HL-60/S4 treated with phorbol 12-myristate 13-acetate at 8.2 ng/mL for 4 days and 3 days (cell line): ENCODE data around the gene CYTH4.
"Not testable (repeated sequence)": the region's sequence is repeated elsewhere in the genome, so short reads cannot be mapped to it uniquely, and the experiment has no call there.

Experiments
- in situ Hi-C: fragments of 300-500 bp; cut with MboI; formaldehyde crosslinking; loops from 2 replicates; pipeline ENCODE4 v1.15.0; 2022; ENCODE audit warnings: low sequenced_read_pairs

The CYTH4 gene, protein sequence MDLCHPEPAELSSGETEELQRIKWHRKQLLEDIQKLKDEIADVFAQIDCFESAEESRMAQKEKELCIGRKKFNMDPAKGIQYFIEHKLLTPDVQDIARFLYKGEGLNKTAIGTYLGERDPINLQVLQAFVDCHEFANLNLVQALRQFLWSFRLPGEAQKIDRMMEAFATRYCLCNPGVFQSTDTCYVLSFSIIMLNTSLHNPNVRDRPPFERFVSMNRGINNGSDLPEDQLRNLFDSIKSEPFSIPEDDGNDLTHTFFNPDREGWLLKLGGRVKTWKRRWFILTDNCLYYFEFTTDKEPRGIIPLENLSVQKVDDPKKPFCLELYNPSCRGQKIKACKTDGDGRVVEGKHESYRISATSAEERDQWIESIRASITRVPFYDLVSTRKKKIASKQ

GRCh38 chr22:37282385-37282677, at the start of gene CYTH4:
TSS of gene CYTH4 (plus strand) at chr22:37282508. CDS start at chr22:37282570, 62 bp downstream.
- in situ Hi-C loops, result no loop called here

DNA sequence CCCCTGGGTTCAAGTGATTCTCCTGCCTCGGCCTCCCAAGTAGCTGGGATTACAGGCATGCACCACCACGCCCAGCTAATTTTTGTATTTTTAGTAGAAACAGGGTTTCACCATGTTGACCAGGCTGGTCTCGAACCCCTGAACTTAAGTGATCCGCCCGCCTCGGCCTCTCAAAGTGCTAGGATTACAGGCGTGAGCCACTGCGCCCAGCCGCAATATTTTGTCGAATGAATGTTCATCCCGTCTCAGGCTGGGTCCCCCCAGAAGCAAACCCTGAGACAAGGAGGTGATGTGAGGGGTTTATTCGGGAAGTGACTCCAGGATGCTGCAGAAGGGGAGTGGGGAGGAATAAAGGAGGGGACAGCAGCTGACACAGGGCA, 48.9 kb upstream of the CYTH4 start:
- in situ Hi-C loops, result not testable (repeated sequence)

DNA sequence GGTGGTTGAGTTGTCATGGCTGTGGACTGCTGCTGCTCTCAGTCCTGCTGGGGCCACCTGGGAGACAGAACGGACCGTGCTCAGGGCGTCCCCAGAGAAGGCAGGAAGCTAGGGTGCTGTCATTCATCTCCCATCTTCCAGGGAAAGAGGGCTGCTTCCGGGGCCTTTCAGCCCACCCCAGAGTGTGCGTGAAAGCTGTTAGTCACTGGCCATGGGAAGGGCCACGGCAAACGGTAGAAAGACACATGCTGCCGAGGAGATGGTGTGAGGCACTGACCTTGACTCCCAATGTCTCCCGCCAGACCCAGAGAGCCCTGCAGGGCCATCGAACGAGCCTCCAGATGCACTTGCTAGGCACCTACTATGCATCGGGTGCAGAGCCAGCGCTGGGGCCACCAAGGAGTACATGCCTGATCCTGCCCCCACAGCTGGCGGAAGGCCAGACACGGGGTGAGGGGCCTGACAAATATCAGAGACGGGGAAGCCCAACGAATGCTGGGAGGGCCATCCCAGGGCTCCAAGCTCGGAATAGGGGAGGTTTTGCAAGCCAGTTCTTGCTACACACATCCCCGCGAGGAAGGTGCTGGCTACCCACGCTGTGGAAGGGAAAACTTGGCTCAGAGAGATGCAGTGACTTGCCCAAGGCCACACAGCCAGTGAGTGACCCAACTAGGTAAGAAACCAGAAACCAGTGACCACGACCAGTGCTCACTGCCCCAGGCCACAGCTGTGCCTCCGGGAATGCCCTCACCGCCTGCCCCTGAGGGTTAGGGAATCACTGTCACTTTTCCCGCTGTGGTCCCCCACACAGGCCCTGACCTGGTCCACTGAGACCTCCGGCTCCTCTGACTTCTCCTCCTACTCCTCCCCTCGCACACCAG, 48.3 kb upstream of the CYTH4 start:
- in situ Hi-C loops, result no loop called here

GRCh38 chr22:37234736-37235711, 47.3 kb upstream of the CYTH4 start:
- in situ Hi-C loops, result no loop called here

DNA sequence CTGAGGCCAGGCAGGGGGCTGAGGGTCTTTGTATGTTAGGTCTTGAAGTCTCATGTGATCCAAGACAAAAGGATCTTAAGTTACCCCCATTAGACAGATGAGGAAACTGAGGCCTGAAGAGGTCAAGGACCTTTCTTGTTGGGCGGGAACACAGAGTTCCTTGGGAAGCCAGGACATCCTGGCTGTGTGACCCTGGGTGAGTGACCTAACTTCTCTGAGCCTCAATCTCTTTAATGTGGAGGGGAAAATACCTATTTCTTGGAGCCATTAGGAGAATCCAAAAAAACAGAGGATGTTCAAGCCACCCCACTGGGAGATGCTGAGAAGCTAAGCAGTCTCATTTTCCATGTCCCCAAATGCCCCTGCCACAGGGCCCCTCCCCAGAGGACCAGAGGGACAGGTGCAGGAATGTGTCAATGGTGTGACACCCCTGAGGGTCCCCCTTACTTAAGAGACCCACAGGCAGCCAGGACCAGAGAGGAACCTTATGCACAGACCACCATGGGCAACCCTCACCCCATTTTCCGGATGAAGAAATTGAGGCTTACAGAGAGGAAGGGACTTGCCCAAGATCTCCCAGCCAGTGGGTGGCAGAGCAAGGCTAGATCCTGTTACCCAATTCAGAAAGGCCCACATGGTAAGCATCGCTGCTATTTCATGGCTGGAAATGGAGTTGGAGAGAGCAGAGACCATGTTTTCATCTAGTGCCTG, 46.3 kb upstream of the CYTH4 start:
- in situ Hi-C loops, result no loop called here

DNA sequence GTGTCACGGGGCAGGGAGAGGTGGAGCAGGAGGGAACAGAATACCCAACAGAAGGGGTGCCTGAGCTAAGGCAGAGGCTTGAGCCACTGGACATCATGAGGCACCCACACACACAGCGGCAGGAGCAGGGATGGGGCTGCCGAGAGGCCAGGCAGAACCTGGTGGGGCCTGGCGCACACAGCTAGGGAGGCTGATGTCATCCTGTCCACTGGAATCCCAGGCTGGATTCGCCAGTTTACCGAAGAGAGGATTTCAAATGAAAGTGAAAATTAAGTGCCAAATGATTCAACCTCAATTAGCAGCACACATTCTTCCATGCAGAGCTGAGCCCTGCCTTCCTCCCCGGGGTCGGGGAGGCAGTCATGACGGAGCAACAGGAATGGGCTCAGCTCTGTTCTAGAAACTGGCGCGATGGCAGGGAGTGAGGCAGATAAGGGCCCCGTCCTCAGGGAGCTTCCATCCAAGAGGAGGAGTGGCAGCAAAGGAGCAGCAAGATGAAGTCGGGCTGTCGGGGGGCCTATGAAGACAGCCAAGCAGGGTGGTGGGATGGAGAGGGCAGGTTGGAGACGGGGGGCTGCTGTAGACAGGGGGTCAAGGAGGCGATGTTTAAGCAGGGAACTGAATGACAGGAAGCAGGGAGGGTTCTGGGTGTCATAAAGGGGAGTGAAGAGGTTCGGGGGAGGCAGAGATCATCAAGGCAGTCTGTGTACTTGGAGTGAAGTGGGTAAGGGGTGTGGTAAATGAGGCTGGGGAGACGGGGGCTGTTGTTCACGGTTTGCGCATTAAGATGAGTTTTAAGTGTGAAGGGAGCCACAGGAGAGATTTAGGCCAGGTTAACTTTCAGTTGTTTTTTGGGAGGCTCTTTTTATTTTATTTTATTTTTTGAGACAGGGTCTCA, 44.7 kb upstream of the CYTH4 start:
- in situ Hi-C loops, result no loop called here

DNA sequence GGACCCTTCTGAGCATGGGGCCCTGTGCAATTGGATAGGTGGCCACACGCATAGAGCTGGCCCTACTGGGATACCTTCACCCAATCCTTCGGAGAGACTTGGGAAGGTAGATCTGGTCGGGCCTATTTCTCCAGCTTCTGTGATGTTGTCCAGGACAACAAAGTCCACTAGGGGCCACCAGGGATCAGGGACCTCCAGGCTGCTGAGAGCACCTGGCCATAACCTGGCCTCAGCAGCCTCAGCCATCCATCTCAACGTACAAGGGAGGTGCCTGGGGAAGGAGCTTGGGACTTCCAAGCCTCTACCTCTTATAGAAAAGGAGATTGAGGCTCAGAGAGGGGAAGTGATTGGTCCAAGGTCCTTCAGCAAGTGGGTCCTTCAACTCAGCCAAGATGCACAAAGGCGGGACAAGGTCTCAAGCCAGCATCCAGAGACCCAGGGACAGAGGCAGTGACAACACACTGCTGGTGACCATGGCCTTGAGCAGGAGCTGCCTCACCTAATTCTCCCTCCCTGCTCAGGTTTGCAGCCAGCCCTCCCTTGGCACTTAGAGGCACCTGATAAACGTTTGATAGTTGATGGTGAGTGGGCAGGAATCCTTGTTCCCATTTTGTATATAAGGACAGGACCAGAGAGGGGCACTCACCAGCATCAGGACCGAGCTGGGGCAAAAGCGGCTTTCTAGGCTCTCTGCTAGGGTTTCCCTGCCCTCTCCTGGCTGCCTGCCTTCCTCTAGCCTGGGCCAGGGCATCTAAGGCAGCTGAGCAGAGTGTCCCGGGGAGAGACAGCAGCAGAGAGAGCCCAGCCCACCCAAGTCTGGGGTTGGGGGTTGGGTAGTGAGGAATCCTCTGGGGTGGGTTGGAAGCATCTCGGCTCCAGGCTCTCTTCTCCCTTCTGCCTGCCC, 42.7 kb upstream of the CYTH4 start:
- in situ Hi-C loops, result no loop called here

- in situ Hi-C loops, result no loop called here
Measured at GRCh38 chr22:37240240-37240940, 41.9 kb upstream of the CYTH4 start.

DNA sequence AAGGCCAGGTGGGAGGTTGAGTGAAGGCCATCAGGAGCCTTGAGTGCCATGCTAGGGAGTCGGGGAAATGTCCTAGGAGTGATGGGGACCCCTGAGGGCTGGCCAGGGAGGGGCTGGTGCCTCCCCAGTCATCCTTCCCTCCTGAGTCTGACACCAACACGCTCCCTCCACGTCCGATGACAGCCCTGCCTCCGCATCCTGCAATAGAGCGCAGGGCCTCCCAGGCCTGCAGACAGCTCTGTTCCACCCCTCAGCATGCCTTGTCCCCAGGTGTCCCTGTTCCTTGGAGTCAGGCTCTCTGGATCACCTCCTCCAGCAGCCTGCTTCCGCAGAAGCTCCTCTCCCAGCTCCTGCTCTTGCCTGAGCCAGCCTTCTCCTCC, 41.4 kb upstream of the CYTH4 start:
- in situ Hi-C loops, result no loop called here

DNA sequence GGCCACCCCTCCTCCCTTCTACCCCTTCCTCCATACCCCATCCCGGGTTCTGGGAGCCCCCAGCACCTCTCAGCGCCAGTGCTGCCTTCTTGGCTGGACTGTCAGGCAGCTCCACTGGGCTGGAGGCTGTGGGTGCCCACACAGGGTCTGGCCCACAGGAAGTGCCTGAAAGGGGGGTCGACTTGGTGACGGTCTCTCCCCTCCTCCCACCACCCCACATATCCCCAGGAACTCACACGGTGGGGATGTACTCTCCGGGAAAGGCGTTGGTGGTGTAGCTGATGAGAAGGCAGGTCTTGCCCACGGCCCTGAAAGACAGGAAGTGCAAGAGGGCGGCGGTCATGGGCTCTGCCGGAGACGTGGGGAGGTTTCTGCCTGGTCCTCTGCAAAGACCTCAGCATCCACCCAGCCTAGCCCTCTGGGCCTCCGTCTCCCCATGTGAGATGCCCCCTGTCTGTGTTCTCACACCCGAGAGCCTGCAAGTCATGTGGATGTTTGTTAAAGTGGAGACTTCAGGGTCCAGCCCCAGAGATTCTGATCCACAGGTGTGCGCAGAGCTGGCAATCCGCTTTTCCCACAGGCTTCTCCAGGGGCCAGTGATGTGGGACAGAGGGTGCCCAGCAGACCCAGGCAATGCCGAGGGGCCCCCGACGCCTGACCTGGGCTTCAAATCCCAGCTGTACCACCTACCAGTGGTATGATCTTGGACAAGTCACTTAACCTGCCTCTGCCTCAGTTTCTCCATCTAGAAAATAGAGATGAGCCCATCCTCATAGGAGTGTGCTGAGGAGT, 40.8 kb upstream of the CYTH4 start:
- in situ Hi-C loops, result no loop called here

DNA sequence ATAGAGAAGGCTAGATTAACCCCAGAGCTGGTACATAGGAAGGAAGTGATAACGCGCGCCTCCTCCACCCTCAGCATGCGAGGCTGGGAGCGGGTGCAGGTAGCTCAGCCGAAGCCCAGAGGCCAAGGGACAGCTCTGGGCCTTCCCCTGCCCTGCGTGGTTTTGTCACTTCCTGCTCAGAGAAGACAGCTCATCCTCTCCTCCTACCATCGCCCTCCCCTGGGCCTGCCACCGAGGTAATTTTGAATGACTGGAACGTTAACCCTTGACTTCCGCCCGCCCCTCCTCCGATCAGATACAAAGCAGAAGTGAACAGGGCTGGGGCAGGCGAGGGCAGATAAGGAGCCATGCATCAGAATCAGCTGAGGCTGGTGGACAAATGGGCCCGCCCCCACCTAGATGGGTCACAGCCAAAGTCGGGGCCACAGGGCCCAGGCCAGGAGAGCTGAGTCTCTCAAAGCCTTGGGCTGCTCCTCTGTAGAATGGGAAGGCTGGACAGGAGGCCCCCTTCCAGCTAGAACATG, 39.9 kb upstream of the CYTH4 start:
- in situ Hi-C loops, result no loop called here

DNA sequence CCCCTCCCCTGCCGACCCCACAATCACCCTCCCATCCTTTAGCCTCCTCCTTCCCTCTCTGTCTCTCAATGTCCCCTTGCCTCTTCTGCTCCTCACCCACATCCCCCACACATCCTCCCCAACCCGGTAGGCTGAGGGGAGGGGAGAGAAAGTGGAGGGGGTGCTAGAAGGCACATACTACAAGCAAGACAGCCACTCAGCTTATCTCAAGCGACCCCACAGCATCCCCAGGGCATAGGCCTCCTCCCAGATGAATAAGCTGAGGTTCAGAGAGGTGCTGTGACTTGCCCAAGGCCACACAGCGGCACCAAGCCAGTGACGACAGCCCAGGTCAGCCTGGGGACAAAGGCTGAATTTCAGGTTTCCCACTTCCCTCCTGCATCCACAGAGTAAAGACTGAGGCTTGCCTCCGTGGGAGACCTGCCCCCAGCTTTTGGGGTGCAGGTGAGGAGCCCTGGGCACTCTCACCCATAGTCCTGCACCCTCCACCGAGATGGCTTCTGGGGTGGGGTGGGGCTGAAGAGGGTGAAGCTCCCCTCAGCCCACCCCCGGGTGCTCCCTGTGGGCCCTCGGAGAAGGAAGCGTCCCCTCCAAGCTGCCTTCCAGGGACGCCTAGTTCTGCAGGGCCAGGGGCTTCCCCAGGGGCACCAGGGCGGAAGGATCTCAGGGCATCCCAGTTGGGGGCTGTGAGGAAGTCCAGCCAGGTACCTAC, 38.8 kb upstream of the CYTH4 start:
- in situ Hi-C loops, result no loop called here

GRCh38 chr22:37244114-37244921, 38.0 kb upstream of the CYTH4 start, which contains the start of gene RAC2:
TSS of gene RAC2 (minus strand) at chr22:37244269. CDS start at chr22:37244148, 121 bp downstream.
- in situ Hi-C loops, result no loop called here

GRCh38 chr22:37244922-37245722, 37.2 kb upstream of the CYTH4 start:
- in situ Hi-C loops, result no loop called here
